ENCODE results near the gene TMEM179. TPM values are rescaled to one million over a fixed set of nuclear protein-coding genes. Genes with fewer than 3 reads are reported as not detected.

TMEM179 gene
- total and polyA plus RNA-seq, 10 of the 15 experiments (the other 5 are each of a cell fraction or from before 2014, with no cell fraction given) = not detected

- DNase-seq (ENCODE audit: low read depth, low spot score) (no peak), ATAC-seq (no peak), FAIRE-seq (no peak)
- TF ChIP-seq NR2F1 (conservative IDR thresholded peaks at IDR 0.05) (no peak), STAT1 (conservative IDR thresholded peaks at IDR 0.05) (no peak), SREBF2 (IDR thresholded peaks at IDR 0.05; ENCODE audit: low read length) (no peak), EP300 (IDR thresholded peaks at IDR 0.05; ENCODE audit: borderline replicate concordance in 1 of 2, control insufficient read depth in 1 of 2, low read depth in 2 of 2, low read length in 2 of 2) (no peak), CREM (IDR thresholded peaks at IDR 0.05; ENCODE audit: low read depth) (no peak), PKNOX1 (IDR thresholded peaks at IDR 0.05) (no peak)
- Histone ChIP-seq H3K36me3 (ENCODE audit: control insufficient read depth in 2 of 2, insufficient read depth in 2 of 2, low read length in 1 of 2) (no peaks in the 10 kb centered on the region), H2AFZ (ENCODE audit: control insufficient read depth, low read depth, low read length) (no peak overlapping the region), H3K9ac (ENCODE audit: control insufficient read depth, insufficient read depth, low read length) (no peak overlapping the region), H3K79me2 (ENCODE audit: control insufficient read depth, insufficient read depth, low read length) (no peaks in the 10 kb centered on the region), H3K27ac (ENCODE audit: control insufficient read depth, insufficient read depth) (no peak overlapping the region), H3K9me3 (replicated peaks; ENCODE audit: control insufficient read depth, insufficient read depth, low read length) (no peaks in the 10 kb centered on the region), H3K4me2 (ENCODE audit: control insufficient read depth, insufficient read depth) (no peak overlapping the region), H3K4me1 (ENCODE audit: control insufficient read depth, insufficient read depth, low read length) (no peaks in the 10 kb centered on the region), H3K27me3 (replicated peaks in 1 of 2; ENCODE audit: control insufficient read depth in 2 of 2, insufficient read depth in 2 of 2, low read length in 1 of 2) (peaks cover 0 to 6% of the 10 kb centered on the region in 2 experiments; a peak in 2 of 4 replicates), H4K20me1 (ENCODE audit: control insufficient read depth, insufficient read depth) (no peaks in the 10 kb centered on the region), H3K4me3 (no peak overlapping the region)
- ChIA-PET CTCF (no interaction called here), POLR2A (no interaction called here), SMC1A (ENCODE audit: uncharacterized antibody, unreplicated experiment) (no interaction called here), RAD21 (ENCODE audit: unreplicated experiment) (no interaction called here)
- WGBS (ENCODE audit: insufficient coverage, insufficient replicate concordance, low lambda C conversion rate, missing lambda C conversion rate) = 54% methylated on average over 10 of the region's 10 CpGs
- intact Hi-C loops (cut with micrococcal nuclease; ENCODE audit: unreplicated experiment) (no loop called here), in situ Hi-C loops (cut with MboI) (no loop called here)
- no TSS peak for BruUV-seq (replicated peaks)
These were observed 35.1 kb downstream of the TMEM179 start for GRCh38 chr14:104569435-104569834.

- Histone ChIP-seq H3K9me3 (replicated peaks; ENCODE audit: control insufficient read depth, insufficient read depth, low read length) (no peaks in the 10 kb centered on the region), H3K4me3 (no peak overlapping the region), H3K9ac (ENCODE audit: control insufficient read depth, insufficient read depth, low read length) (no peak overlapping the region), H4K20me1 (ENCODE audit: control insufficient read depth, insufficient read depth) (no peaks in the 10 kb centered on the region), H3K27ac (ENCODE audit: control insufficient read depth, insufficient read depth) (no peak overlapping the region), H3K36me3 (ENCODE audit: control insufficient read depth in 2 of 2, insufficient read depth in 2 of 2, low read length in 1 of 2) (no peaks in the 10 kb centered on the region), H3K79me2 (ENCODE audit: control insufficient read depth, insufficient read depth, low read length) (no peaks in the 10 kb centered on the region), H3K4me1 (ENCODE audit: control insufficient read depth, insufficient read depth, low read length) (no peaks in the 10 kb centered on the region), H2AFZ (ENCODE audit: control insufficient read depth, low read depth, low read length) (no peak overlapping the region), H3K27me3 (replicated peaks in 1 of 2; ENCODE audit: control insufficient read depth in 2 of 2, insufficient read depth in 2 of 2, low read length in 1 of 2) (peaks cover 0 to 7% of the 10 kb centered on the region in 2 experiments; a peak in 2 of 4 replicates), H3K4me2 (ENCODE audit: control insufficient read depth, insufficient read depth) (no peak overlapping the region)
- ATAC-seq = no peak
- no peak for DNase-seq (ENCODE audit: low read depth, low spot score)
- no TSS peak for BruUV-seq (replicated peaks)
- CTCF ChIA-PET = interaction anchor here (0.6 kb wide), 1 partner anchor 475 kb away, joined by 3 read pairs; no protein-coding TSS in a partner anchor
- POLR2A ChIA-PET = no interaction called here
- intact Hi-C loops (cut with micrococcal nuclease; ENCODE audit: unreplicated experiment) (no loop called here), in situ Hi-C loops (cut with MboI) (no loop called here)
- no peak for FAIRE-seq
- WGBS (ENCODE audit: insufficient coverage, insufficient replicate concordance, low lambda C conversion rate, missing lambda C conversion rate) = 14% methylated on average over 11 of the region's 11 CpGs
- SMC1A ChIA-PET (ENCODE audit: uncharacterized antibody, unreplicated experiment) = no interaction called here
- RAD21 ChIA-PET (ENCODE audit: unreplicated experiment) = no interaction called here
- TF ChIP-seq RUNX3 (IDR thresholded peaks at IDR 0.05; ENCODE audit: low read length) (no peak), SRF (IDR thresholded peaks at IDR 0.05; ENCODE audit: low read depth in 2 of 2, low read length in 2 of 2) (no peak), FOS (IDR thresholded peaks at IDR 0.05; ENCODE audit: borderline replicate concordance, extremely low read depth, insufficient read length) (no peak), MEF2A (IDR thresholded peaks at IDR 0.05; ENCODE audit: insufficient read depth, low read depth, low read length) (no peak), TCF3 (IDR thresholded peaks at IDR 0.05; ENCODE audit: borderline replicate concordance, insufficient read depth, low read depth, low read length) (no peak), BHLHE40 (IDR thresholded peaks at IDR 0.05; ENCODE audit: borderline replicate concordance in 1 of 2, low read depth in 2 of 2, low read length in 1 of 2) (peak in 1 of 2 experiments; percentile 53; a peak in 2 of 4 replicates), CHD2 (IDR thresholded peaks at IDR 0.05; ENCODE audit: borderline replicate concordance, low read depth, low read length) (no peak), CREB1 (IDR thresholded peaks at IDR 0.05; ENCODE audit: low read depth) (no peak), CHD1 (IDR thresholded peaks at IDR 0.05; ENCODE audit: low read depth, low read length) (no peak), SKIL (IDR thresholded peaks at IDR 0.05; ENCODE audit: low read depth, poor library complexity, severe bottlenecking) (no peak)
These were observed 36.0 kb downstream of the TMEM179 start for GRCh38 chr14:104568620-104569019.
